Suppressor macrophage treated with lipopolysaccharide for 4 hours (primary cell): Measurements from ENCODE around the gene MATK.

ENCODE experiments used
- DNase-seq: peaks from one replicate; pipeline ENCODE4 v3.0.0-alpha.2; 2020

Gene MATK, protein sequence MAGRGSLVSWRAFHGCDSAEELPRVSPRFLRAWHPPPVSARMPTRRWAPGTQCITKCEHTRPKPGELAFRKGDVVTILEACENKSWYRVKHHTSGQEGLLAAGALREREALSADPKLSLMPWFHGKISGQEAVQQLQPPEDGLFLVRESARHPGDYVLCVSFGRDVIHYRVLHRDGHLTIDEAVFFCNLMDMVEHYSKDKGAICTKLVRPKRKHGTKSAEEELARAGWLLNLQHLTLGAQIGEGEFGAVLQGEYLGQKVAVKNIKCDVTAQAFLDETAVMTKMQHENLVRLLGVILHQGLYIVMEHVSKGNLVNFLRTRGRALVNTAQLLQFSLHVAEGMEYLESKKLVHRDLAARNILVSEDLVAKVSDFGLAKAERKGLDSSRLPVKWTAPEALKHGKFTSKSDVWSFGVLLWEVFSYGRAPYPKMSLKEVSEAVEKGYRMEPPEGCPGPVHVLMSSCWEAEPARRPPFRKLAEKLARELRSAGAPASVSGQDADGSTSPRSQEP

DNA sequence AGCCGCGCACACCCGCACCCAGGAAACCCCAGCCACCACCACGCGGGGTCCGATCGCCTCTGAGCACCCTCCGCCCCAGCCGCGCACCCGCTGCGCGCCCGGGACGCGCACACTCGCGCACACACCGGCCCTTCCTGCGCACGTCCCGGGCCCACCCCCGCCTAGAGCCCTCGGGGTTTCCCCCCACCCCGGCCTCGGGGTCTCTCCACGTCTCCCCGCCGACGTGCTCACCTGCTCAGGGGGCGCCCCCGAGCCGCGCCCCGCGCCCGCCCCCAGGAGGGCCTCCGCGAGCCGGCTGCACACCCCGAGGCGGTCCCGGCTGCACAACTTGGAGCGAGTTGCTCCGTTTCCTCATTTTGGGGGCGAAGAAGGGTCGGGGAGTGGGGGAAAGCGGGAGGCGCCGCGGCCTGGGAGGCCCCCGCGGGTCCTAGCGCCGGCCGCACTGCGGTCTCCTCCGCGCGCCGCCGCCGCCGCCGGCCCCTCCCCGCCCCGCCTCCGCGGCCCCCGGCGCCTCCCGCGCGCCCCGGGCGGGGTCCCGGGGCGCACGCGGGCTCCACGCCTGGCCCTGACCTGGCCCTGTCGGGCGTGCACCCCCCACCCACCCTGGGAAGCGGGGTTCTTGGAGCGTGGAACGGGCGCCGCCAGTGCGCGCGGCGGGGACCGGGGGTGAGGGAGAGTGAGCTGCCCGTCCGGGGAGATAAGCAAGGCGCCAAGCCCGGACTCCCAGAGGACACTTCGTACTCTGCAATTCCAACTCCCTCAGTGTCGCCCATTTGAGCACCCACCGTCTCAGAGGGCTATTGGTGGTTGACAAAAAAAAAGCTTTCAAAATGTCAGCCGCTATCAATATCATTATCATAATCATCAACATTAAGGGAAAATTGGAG, at the start of gene MATK:
TSS of gene MATK (minus strand) at position 444 of the 887 bp plus-strand sequence. CDS start 1,246 bp downstream, outside the sequence.
- peak; percentile 19 for DNase-seq

DNA sequence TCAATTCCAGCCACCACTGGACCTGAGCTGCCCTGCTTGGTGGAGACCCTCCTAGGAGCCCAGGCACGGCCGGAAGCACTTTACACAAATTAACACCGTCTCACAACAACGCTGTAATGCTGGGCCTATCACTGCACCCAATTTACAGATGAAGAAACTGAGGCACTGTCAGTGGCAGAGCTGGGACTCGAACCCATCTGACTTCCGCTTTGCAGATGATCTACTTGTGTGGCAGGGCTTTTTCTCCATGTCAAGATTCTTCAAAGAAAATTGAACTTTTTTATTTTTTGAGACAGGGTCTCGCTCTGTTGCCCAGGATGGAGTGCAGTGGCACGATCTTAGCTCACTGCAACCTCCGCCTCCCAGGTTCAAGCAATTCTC, 48.9 kb upstream of the MATK start:
- DNase-seq: no peak

DNA sequence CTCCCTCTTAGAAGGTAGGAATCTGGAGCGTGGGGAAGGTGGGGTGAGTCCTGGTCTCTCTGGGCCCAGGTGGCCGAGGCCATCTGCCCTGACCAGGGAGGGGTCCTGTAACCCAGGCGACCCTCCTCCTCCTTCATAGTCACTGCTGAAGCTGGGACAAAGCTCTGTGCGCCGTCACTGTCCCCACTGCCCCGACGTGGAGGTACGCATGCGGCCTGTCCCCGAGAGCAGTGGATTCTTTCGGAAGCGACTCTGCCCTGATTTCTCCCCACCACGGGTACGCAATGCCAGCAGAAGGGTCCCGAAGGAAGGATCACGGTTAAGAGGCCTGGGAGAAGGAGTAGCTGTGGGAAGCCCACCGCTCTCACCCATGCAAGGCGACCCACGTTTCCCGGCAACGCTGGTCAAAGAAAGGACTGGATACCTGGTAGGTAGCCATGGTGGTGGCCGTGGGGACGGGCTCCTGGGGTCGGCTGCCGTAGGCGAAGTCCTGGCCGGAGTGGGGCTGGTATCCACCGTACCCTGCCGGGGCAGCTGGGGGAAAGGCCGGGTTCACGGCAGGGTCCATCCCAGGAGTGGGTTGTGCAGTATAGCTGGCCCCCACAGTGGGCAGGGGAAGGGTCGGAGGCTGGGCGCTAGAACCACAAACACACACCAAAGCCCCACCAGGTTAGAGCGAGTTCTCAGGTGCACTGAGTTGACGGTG, 48.3 kb upstream of the MATK start:
- DNase-seq: no peak

DNA sequence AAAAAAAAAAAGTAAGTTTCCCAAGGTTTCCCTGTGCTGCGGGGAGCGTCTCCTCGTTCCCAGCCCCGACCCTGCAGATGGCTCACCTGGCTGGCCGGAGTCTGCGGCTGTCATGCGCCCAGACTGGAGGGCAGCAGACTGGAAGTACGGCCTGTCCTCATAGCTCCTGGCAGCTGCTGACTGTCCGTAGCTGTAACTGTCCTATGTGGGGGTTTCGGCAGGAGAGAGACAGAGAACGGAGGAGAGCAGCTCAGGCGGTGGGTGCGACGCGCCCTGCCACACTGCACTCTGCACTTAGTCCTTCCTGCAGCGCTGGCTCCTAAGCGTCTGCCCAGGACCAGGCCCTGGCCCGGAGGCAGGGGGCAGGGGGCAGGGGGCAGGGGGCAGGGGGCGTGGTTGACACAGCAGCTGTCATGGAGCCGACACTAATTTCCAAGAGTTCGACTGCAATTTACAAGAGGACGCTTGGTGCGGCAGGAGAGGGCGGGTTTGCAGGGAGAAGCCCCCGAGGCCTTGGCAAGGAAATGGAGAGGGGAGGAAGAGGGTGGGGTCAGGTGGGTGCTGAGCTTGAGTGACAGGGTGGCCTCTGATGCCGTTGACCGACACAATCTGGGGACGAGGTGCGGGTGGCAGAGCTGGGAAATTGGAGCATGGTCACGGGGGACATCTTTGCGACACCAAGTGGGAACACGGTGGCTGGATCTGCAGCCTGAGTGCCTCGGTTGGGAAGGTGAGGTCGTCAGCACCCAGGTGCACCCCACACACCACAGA, 47.6 kb upstream of the MATK start:
- no peak for DNase-seq

DNA sequence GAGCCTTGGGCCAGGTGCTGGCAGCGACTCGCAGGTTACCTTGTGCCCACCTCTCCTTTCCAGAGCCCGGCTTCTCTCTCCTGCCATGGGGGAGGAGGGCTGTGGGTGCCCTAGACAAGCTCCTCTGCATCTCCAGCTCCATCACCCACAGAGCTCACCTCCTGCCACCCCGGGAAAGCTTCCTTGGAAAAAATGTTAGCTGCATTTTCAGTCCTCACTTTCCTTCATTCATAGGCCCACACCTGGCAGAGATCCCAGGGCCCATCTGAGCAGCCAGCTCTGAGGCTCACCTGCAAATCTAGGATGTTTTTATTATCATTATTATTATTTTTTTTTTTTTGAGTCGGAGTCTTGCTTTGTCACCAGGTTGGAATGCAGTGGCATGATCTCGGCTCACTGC, 45.8 kb upstream of the MATK start:
- DNase-seq: no peak

DNA sequence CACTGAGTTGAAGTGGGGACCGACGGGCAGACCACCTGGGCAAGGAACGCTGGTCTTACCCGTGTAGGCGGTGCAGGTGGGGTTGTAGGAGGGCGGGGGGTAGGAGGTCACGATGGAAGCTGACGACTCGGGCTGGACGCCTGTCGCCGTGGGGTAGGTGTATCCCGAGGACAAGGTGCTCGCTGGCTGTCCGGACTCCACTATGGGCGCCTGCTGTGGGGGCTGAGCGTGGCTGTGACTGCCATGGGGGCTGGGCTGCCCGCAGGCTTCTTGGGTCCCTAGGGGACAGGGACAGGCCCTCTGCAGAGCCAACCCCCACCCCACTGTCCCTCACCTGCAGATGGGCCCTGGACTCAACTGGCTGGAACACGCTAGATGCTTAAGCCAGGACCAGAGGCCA, 45.4 kb upstream of the MATK start:
- DNase-seq: no peak

DNA sequence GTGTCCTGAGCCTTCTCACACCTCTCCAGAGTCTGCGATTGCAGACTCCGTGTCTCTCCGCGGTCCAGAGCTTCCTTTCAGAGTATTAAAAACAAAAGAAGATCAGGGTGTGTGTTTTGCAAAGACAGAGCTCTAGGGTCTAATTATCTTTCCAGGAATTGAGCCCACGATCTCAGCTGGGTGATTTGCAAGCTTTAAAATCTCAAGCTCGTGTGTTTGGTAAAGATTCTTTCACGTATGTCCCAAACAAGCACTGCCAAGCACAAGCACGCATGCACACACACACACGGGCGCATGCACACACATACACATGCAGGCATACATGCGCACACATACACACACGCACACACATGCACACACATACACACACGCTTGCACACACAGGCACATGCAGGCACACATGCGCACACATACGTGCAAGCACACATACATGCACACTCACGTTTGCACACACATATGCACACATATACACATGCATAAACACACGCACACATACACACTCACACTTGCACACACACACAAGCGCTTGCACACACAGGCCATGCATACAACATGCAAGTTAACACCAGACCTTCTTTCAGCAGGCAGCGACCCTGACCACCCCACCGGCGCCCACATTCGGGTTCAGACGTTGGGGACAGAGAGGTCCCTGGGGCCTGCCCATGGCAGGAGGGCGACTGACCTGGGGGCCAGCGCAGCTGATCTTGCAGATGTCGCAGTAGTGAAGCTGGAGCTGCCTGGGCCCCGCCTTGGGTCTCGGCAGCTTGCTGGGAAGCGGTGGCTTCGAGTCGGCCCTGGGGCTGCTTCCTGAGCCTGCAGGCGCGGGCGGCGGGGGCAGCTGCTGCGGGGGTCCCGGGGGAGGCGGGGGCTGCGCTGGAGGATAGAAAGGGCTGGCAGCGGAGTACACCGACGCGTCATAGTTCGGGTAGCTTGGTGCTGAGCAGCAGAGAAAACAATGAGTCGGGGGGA, 44.7 kb upstream of the MATK start:
- DNase-seq: no peak

DNA sequence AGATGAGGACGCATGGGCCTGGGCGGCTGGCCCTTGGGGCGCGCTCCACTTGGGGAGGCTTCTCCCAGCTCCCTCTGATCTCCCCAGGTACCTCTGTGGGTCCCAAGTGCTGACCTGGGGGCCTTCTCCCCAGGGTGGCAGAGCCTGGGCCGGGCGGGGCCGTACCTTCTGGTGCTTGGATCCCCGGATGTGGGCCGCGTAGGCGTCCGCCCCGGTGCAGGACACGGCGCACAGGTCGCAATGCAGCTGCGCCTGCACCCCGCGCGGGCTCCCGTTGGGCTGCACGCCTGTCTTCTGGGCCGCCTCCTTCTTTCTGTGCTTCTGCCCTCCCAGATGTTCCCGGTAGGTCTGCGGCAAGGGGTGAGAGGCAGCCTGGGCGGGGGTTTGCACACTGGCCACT, 41.1 kb upstream of the MATK start:
- no peak for DNase-seq

DNA sequence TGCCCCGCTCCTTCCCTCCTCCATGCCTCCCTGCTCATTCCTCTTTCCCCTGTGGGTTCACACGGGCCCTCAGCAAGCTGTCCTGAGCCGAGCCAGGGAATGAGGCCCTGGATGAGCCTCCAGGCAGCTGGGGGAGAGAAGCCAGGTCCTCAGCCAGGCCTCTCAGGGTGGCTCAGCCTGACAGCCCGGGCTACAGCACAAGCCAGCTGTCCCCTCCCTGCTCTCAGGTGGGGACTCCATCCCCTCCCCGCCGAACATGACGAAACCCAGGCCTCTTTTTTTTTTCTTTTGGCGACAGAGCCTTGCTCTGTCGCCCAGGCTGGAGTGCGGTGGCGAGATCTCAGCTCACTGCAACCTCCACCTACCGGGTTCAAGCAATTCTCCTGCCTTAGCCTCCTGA, 40.0 kb upstream of the MATK start:
- DNase-seq: no peak

DNA sequence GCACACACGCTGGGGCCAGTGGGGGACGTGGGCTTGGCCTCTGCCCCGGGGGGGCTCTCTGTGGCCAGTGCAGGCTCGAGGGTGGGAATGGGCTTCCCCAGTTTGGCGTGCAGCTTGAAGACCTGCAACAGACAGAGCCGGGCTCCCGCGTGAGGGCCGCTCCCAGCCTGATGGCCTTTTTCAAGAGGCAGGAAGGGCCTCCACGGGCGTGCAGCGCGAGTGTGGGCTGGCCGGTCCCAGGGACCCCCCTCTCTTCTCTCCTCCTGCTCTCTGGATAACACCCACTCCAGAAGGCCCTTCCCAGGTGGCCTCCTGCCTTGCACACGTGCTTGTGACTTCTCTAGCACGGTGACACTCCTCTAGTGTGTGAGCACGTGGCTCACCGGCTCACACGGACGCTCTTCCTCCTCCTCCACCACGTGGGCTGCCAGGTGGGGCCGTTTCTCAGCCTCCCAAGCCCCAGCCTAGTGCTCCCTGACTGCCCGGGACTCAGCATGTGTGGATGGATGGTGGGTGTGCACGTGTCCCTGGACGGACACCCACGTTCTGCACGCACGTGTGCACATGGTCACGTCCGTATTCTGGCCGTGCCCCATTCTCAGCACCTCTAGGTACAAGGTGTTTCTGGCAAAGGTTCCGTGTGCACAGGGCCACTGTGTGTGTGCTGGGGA, 39.2 kb upstream of the MATK start:
- DNase-seq: no peak

DNA sequence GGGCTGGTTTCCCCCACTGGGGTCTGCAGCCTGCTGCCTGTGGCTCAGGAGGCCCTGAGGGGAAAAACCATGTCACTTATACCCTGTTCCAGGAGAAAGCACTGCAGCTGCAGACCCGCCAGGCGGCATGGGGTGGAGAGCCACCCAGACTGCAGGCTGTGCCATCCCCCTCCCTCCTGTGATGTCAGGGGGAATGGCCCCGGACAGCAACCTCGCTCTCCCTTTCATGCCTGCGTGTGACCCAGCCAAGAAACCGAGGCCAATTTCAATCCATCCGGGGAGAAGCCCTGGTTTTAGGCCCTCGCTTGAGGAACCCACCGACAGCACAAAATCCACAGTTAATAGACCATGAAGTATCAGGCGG, 37.2 kb upstream of the MATK start:
- no peak for DNase-seq

DNA sequence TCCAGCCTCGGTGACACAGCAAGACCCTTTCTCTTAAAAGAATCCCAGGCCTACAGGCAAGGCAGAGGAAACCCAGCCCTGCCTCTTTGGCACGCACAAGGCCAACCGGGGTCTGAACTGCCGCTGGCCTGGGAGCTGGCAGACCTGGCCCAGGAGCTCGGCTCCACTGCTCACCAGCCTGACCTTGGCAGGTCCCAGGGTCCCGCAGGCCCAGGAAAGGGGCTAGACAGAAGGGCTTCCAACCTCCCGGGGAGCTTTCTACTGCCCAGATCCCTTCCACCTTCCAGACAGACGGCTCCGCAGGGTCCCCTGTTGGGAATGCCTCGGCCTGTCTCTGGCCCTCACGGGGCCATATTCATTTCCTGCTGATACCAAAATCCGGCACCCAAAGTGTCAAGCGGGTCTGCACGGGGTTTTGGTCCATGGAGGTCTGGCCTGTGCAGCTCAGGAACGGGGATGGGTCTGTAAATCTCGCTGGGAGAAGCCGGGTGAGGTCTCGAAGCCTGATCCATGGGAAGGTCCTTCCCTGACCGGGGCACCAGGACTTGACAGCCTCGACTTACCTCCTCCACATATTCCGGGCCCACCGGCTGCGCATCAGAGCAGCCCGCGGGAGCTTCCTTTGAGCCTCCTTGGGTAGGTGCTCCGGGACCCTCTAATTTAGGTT, 36.6 kb upstream of the MATK start:
- DNase-seq: no peak

DNA sequence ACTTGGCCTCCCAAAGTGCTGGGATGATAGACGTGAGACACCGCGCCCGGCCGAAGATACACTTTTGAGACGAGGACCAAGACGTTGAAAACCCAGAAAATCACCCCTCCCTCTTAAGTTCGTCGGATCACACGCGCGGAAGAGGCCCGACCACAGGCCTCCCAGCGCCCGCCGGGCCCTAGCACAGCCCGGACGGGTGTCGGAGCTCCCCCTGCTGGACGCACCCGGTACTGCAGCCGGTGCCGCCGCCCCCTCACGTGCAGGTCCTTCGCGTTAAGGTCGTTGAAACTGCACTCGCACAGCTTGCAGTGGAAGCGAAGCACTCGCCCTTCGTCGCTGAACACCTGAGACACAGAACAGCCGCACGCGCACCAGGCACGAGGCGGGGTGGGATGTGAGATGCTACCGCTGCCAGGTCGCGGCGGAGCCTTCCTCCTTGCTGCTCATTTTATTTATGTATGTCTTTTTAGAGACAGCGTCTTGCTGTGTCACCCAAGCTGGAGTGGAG, 35.7 kb upstream of the MATK start:
- DNase-seq: peak; percentile 84

DNA sequence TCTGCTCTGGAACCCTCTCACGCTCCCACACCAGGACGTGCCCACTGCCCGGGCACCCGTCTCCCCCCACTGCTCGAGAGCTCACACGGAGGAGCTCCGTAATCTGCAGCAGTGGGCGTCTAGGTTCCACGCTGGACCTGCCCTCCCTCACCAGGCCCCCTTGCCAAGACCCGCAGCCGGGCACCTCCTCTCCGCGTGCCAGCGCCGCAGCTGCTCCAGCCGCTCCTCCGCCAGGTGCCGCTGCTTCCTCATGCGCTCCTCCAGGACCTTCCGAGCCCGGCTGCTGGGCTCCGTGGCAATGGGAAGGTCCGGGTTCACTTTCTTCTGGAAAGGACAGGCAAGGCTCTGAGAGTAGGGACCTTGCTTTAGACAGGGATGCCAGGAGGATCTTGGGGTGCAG, 35.0 kb upstream of the MATK start:
- DNase-seq: no peak

DNA sequence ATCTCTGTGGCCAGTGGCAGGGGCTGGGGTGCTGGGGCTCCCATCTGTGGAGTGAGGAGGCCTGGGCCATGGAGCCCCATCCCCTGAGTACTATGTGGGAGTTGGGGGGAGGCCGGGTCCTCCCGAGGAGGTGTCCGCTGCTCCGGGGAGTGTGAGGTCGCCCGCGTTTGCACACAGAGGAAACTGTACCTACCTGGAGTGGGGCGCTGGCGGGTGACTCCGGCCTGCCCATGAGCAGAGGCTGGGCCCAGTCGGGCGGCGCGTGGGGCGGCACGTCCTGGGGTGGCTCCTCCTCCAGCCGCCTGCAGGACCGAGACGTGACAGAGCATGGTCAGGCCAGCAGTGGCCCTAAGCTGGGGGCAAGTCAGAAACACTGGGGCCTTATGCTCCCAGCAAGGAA, 33.8 kb upstream of the MATK start:
- no peak for DNase-seq

DNA sequence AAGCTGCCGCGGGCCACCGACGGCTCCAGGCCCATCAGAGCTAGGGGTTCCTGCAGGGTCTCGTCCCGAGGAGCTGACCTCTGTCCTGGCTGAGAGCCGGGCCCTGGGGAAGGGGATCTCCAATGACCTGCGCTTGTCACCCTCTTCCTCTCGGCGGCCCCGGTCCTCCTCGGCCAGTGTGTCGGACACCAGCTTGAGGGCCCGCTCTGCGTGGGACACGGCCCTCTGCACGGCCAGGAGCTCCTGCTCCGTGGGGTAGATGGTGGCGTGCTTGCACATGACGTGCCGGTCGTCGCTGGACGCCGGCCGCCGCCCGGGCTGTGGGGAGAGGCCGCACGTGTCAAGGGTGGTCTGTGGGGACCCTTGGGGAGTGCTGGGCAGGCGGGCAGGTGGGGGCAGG, 32.7 kb upstream of the MATK start:
- DNase-seq: no peak

DNA sequence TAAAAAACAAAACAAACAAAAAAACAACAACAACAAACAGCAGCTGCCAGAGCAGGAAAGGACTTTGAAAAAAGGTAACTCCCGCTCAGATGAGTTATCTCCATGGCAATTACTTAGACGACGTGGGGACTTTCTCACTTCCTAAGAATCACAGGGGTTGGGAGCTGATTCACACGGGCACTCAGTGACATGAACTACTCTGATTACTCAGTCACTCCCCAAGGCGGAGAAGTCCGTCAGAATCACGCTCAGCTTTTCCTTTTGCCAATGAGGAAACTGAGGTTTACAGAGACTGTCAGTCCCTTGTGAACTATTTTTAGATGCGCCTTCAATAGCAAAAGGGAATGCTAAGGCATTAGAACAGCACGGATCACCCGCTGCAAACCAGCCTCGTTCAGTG, 32.3 kb upstream of the MATK start:
- DNase-seq: peak; percentile 96

DNA sequence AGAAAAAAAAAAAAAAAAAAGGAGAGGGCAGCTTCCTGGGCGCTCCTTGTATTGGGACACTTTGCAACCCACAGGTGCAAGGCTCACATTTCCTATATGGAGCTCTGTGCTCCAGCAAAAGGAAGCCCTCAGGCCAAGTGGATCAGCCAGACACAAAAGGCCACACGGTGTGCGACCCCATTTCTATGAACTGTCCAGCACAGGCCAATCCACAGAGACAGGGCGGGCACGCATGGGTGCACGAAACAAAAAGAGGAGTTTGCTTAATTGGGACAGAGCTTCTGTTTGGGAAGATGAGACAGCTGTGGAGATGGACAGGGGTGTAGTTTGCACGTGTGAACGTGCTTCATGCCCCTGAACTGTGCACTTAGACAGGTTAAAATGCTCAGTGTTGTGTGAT, 31.6 kb upstream of the MATK start:
- DNase-seq: no peak

DNA sequence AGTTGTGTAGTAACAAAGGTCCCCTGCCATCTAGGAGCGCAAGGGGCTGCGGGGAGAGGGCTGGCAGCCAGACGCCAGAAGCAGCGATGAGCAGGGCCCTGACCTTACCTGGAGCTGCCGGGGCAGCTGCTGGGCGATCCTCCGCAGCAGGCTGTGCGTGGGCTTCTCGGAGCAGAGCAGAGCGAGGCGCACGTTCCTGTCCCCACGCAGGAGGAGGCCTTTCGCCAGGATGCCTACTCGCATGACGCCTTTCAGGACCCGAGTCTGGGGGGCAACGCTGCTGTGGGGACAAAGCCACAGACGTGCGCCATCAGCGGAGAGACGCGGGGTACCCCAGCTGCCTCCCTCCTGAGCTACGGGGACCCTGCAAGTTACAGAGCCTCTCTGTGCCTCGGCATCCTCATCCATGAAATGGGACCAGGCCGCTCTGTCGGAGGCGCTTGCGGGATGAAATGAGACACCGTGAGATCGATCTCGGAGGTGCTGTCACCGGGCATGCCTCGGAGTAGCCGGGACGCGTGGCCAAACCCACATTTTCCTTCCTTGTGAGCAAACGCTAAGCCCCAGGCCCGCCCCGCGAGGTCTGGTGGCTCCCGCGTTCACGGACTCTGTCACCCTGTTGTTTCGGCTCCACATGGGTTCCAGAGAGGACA, 30.5 kb upstream of the MATK start:
- DNase-seq: no peak
